Putamen (tissue), 1 donor: Measurements from ENCODE around the gene REM2.
"Not testable (repeated sequence)": the region's sequence is repeated elsewhere in the genome, so short reads cannot be mapped to it uniquely, and the experiment has no call there.

ENCODE experiments used
- DNase-seq: peaks from one replicate; pipeline ENCODE4 v3.0.0-alpha.2; 2016; ENCODE audit warnings: low spot score

The REM2 gene

GRCh38 chr14:22848351-22849164 lies 34.5 kb upstream of the REM2 start:
- DNase-seq: no peak

- no peak for DNase-seq
Measured at GRCh38 chr14:22849212-22849819, 33.7 kb upstream of the REM2 start.

- DNase-seq: peak; percentile 64
Measured at GRCh38 chr14:22850944-22851764, 31.9 kb upstream of the REM2 start.

- not testable (repeated sequence) for DNase-seq
Measured at GRCh38 chr14:22852178-22852577, 30.8 kb upstream of the REM2 start.

GRCh38 chr14:22852599-22852939 lies 30.5 kb upstream of the REM2 start:
- no peak for DNase-seq

GRCh38 chr14:22852940-22853767 lies 29.9 kb upstream of the REM2 start:
- peak; percentile 74 for DNase-seq

- DNase-seq: not testable (repeated sequence)
Measured at GRCh38 chr14:22854296-22854695, 28.7 kb upstream of the REM2 start.

GRCh38 chr14:22854963-22855724 lies 27.9 kb upstream of the REM2 start:
- DNase-seq: no peak

- DNase-seq: no peak
Measured at GRCh38 chr14:22856428-22856827, 26.6 kb upstream of the REM2 start.

- not testable (repeated sequence) for DNase-seq
Measured at GRCh38 chr14:22860377-22860776, 22.6 kb upstream of the REM2 start.

- no peak for DNase-seq
Measured at GRCh38 chr14:22861651-22862050, 21.4 kb upstream of the REM2 start.

- no peak for DNase-seq
Measured at GRCh38 chr14:22864979-22865378, 18.0 kb upstream of the REM2 start.

GRCh38 chr14:22865424-22866405 lies 17.3 kb upstream of the REM2 start:
- DNase-seq: no peak

GRCh38 chr14:22866874-22867273 lies 16.1 kb upstream of the REM2 start:
- DNase-seq: no peak

GRCh38 chr14:22870811-22871223 lies 12.2 kb upstream of the REM2 start:
- no peak for DNase-seq

GRCh38 chr14:22871224-22872032 lies 11.6 kb upstream of the REM2 start, which contains the start of gene LRP10:
LRP10 (plus strand) TSS chr14:22871740; CDS start chr14:22872304, 564 bp downstream.
- peak; percentile 89 for DNase-seq

GRCh38 chr14:22872033-22872832 lies 10.8 kb upstream of the REM2 start:
- peak; percentile 72 for DNase-seq
